ENCODE data around the gene OAS3.

- TF ChIP-seq CTCF (IDR thresholded peaks at IDR 0.05) = no peak
- no peak for TF ChIP-seq POLR2A (IDR thresholded peaks at IDR 0.05)
Measured at GRCh38 chr12:112924986-112925385, 13.3 kb upstream of the OAS3 start.
